HCT116 (cell line): Measurements from ENCODE around the gene PLAGL2. TPM values are rescaled to one million over a fixed set of nuclear protein-coding genes. Genes with fewer than 3 reads are reported as not detected.

Source experiments
- ATAC-seq: fragments of 200-7000 bp; cut with Tn5 transposase; 2 replicates; pipeline ENCODE4 v1.9.1; 2020; ENCODE audit warnings: mild to moderate bottlenecking, moderate library complexity
- BruUV-seq: library from RNA; stranded (reverse); fragments of 400-500 nt; replicated peaks from 2 replicates; lab custom pipeline; 2021; lab: Mats Ljungman, UMichigan
- CTCF ChIA-PET: fragments of 300-600 bp; sonication (Branson Sonifier 250); formaldehyde crosslinking; loops from one replicate; lab custom pipeline; 2021; ENCODE audit warnings: antibody characterized with exemption; lab: Charles Lee
- POLR2A ChIA-PET: fragments of 300-600, 350-600 bp; sonication (Branson Sonifier 250); formaldehyde crosslinking; loops from one replicate; lab custom pipeline; 2021; ENCODE audit warnings: antibody characterized with exemption; lab: Charles Lee
- RAD21 ChIA-PET, 2 experiments: fragments of 300-600 bp; sonication (Branson Sonifier 250); formaldehyde crosslinking; loops; one replicate each; lab custom pipeline; 2023; ENCODE audit warnings: low total read pairs in 2 of 2; ENCODE audit not compliant: uncharacterized antibody in 2 of 2, unreplicated experiment in 2 of 2, low non-redundant PET in 1 of 2; lab: Charles Lee
- DNase-seq: peaks from one replicate; pipeline ENCODE4 v3.0.0-alpha.2; 2010; ENCODE audit warnings: low read depth, low spot score
- H2AFZ ChIP-seq: fragments of 200-600 bp; shearing (Covaris generic), sonication (generic); 2 replicates; pipeline ENCODE4 v1.6.1; 2017; ENCODE audit warnings: low read depth, mixed run types, mixed read lengths, antibody characterized with exemption, low read length; ENCODE audit not compliant: poor library complexity, severe bottlenecking
- H3K27ac ChIP-seq: 2 replicates; pipeline ENCODE4 v1.5.1; 2012; ENCODE audit warnings: low read depth, low read length
- H3K27me3 ChIP-seq: fragments of 200-600 bp; sonication (generic); 2 replicates; pipeline ENCODE4 v1.6.1; 2016; ENCODE audit warnings: mixed run types, low read length, mixed read lengths; ENCODE audit not compliant: insufficient read depth
- H3K36me3 ChIP-seq, 2 experiments: fragments of 200-500 bp in 1 of 2; fragments of 200-600 bp in 1 of 2; sonication (Bioruptor generic) in 1 of 2; sonication (generic) in 1 of 2; 2 replicates each; pipeline versions ENCODE4 v1.5.1 to v1.6.1; 2014 to 2016; ENCODE audit warnings: low read length in 2 of 2, inconsistent platforms in 1 of 2, mixed read lengths in 1 of 2, mixed run types in 1 of 2; ENCODE audit not compliant: insufficient read depth in 2 of 2, control insufficient read depth in 1 of 2
- H3K4me1 ChIP-seq, 2 experiments: fragments of 200-600 bp in 1 of 2; sonication (generic) in 1 of 2; 2 replicates each; pipeline versions ENCODE4 v1.5.1 to v1.6.1; 2012 to 2017; ENCODE audit warnings: low read length in 2 of 2, inconsistent platforms in 1 of 2, mild to moderate bottlenecking in 1 of 2, mixed read lengths in 1 of 2, mixed run types in 1 of 2, moderate library complexity in 1 of 2; ENCODE audit not compliant: insufficient read depth in 2 of 2, control insufficient read depth in 1 of 2
- H3K4me2 ChIP-seq: fragments of 200-600 bp; sonication (generic); 2 replicates; pipeline ENCODE4 v1.6.1; 2017; ENCODE audit warnings: mixed run types, low read length, mixed read lengths
- H3K4me3 ChIP-seq, 2 experiments: fragments of 200-600 bp in 1 of 2; sonication (generic) in 1 of 2; replicated peaks in 1 of 2; 2 replicates each; pipeline ENCODE4 v1.5.1; 2011 to 2016; ENCODE audit warnings: low read length in 2 of 2, control low read depth in 1 of 2, low read depth in 1 of 2, mild to moderate bottlenecking in 1 of 2, mixed read lengths in 1 of 2, mixed run types in 1 of 2
- H3K79me2 ChIP-seq: fragments of 200-600 bp; sonication (generic); 2 replicates; pipeline ENCODE4 v1.6.1; 2017; ENCODE audit warnings: mild to moderate bottlenecking, mixed run types, low read length, moderate library complexity, mixed read lengths; ENCODE audit not compliant: insufficient read depth
- H3K9ac ChIP-seq: fragments of 200-600 bp; sonication (generic); 2 replicates; pipeline ENCODE4 v1.6.1; 2016; ENCODE audit warnings: low read length, mixed read lengths
- H3K9me2 ChIP-seq: fragments of 200-600 bp; sonication (generic), shearing (Covaris generic); 2 replicates; pipeline ENCODE4 v1.6.1; 2017; ENCODE audit warnings: mixed run types, mild to moderate bottlenecking, moderate library complexity; ENCODE audit not compliant: insufficient read depth
- H3K9me3 ChIP-seq, 2 experiments: fragments of 200-500 bp in 1 of 2; fragments of 200-600 bp in 1 of 2; sonication (Bioruptor generic) in 1 of 2; sonication (generic) in 1 of 2; 2 replicates each; pipeline ENCODE4 v1.6.1; 2014 to 2017; ENCODE audit warnings: low read length in 2 of 2, mixed read lengths in 2 of 2, inconsistent platforms in 1 of 2, low read depth in 1 of 2, mild to moderate bottlenecking in 1 of 2, mixed run types in 1 of 2, moderate library complexity in 1 of 2; ENCODE audit not compliant: control insufficient read depth in 1 of 2, insufficient read depth in 1 of 2
- H4K20me1 ChIP-seq: fragments of 200-600 bp; sonication (generic), shearing (Covaris generic); 2 replicates; pipeline ENCODE4 v1.6.1; 2017; ENCODE audit warnings: mixed run types, mild to moderate bottlenecking, moderate library complexity; ENCODE audit not compliant: insufficient read depth
- CBX3 ChIP-seq: IDR thresholded peaks from 2 replicates; pipeline ENCODE4 v1.6.1; 2012; ENCODE audit warnings: low read depth
- CEBPB ChIP-seq: IDR thresholded peaks from 2 replicates; pipeline ENCODE4 v1.6.1; 2012; ENCODE audit warnings: low read depth
- CTCF ChIP-seq, 3 experiments: fragments of 200-600 bp in 1 of 3; sonication (generic) in 1 of 3; IDR thresholded peaks in 2 of 3; conservative IDR thresholded peaks in 1 of 3; 2 replicates each; pipeline ENCODE4 v1.5.1; 2012 to 2017; ENCODE audit warnings: low read depth in 2 of 3, low read length in 2 of 3, antibody characterized with exemption in 1 of 3, borderline replicate concordance in 1 of 3, control low read depth in 1 of 3, mild to moderate bottlenecking in 1 of 3, mixed read lengths in 1 of 3, mixed run types in 1 of 3, moderate library complexity in 1 of 3; ENCODE audit not compliant: insufficient read depth in 1 of 3
- EGR1 ChIP-seq: IDR thresholded peaks from 2 replicates; pipeline ENCODE4 v1.6.1; 2012; ENCODE audit warnings: low read depth
- EZH2 ChIP-seq: fragments of 200-600 bp; sonication (generic); IDR thresholded peaks from 2 replicates; pipeline ENCODE4 v1.6.1; 2017; ENCODE audit warnings: antibody characterized with exemption, mixed run types
- EZH2phosphoT487 ChIP-seq: fragments of 200-600 bp; IDR thresholded peaks from 2 replicates; pipeline ENCODE4 v1.6.1; 2018; ENCODE audit warnings: antibody characterized with exemption, borderline replicate concordance
- FOSL1 ChIP-seq: IDR thresholded peaks from 2 replicates; pipeline ENCODE4 v1.6.1; 2012; ENCODE audit warnings: low read depth
- POLR2A ChIP-seq: IDR thresholded peaks from 2 replicates; pipeline ENCODE4 v1.7.0; 2011; ENCODE audit warnings: borderline replicate concordance; ENCODE audit not compliant: insufficient read depth, insufficient read length; ENCODE audit errors: extremely low read depth
- POLR2AphosphoS5 ChIP-seq: IDR thresholded peaks from 2 replicates; pipeline ENCODE4 v1.6.1; 2011; ENCODE audit warnings: mild to moderate bottlenecking, low read depth, low read length, moderate library complexity
- RAD21 ChIP-seq: IDR thresholded peaks from 2 replicates; pipeline ENCODE4 v1.6.1; 2012; ENCODE audit warnings: low read depth, mild to moderate bottlenecking
- REST ChIP-seq: IDR thresholded peaks from 2 replicates; pipeline ENCODE4 v1.6.1; 2012; ENCODE audit warnings: low read depth
- SRF ChIP-seq: IDR thresholded peaks from 2 replicates; pipeline ENCODE4 v1.6.1; 2012; ENCODE audit warnings: low read depth
- TCF7L2 ChIP-seq: IDR thresholded peaks from 2 replicates; pipeline ENCODE4 v1.7.0; 2011; ENCODE audit warnings: borderline replicate concordance, inconsistent platforms; ENCODE audit not compliant: insufficient read depth, insufficient read length; ENCODE audit errors: extremely low read depth
- ZFX ChIP-seq: fragments of 450-650 bp; IDR thresholded peaks from 2 replicates; pipeline ENCODE4 v1.6.1; 2017
- intact Hi-C: fragments of 100-400 bp; cut with micrococcal nuclease; formaldehyde crosslinking; loops from 2 replicates; pipeline ENCODE4 v1.10.0; 2022
- total RNA-seq: library from RNA; stranded (reverse); gene quantifications from one replicate; pipeline ENCODE4 v1.2.1, GENCODE V29; 2021; ENCODE audit not compliant: unreplicated experiment
- TF ChIP-seq, protein P1 (sequence below): IDR thresholded peaks from 2 replicates; pipeline ENCODE4 v1.6.1; 2012

Gene PLAGL2
- total RNA-seq, 1 experiment from 2014 or later: 18.3 TPM

GRCh38 chr20:32188376-32189122 lies 19.0 kb downstream of the PLAGL2 start (continued):
- no peak for TF ChIP-seq TCF7L2

DNA sequence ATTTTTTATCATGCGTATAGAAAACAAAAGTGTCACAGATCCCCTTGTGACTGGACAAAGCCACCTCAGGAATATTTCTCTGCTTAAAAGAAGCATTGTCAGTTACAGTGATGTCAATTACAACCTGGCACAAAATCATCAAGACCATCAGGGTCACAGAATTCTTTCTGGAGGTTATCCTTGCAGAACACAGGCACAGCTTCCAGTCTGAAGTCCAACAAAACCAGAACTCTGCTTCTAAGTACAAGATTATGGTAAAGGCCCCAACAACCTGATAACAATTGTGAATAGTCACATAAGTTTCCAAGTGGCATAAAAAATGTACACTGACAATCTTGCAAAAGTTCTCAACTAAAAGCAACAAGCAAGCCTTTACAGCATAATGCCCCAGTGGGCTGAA lies 21.0 kb downstream of the PLAGL2 start:
- H3K9me3 ChIP-seq: no peaks in the 10 kb centered on the region
- H3K9ac ChIP-seq: no peak overlapping the region
- DNase-seq: no peak
- H3K4me2 ChIP-seq: no peak overlapping the region
- H3K27ac ChIP-seq: no peak overlapping the region
- H4K20me1 ChIP-seq: no peaks in the 10 kb centered on the region
- H3K27me3 ChIP-seq: no peaks in the 10 kb centered on the region
- H3K4me1 ChIP-seq: no peaks in the 10 kb centered on the region
- no peak for TF ChIP-seq CEBPB
- TF ChIP-seq EGR1: no peak
- no peak for TF ChIP-seq CBX3
- TF ChIP-seq, protein P1, sequence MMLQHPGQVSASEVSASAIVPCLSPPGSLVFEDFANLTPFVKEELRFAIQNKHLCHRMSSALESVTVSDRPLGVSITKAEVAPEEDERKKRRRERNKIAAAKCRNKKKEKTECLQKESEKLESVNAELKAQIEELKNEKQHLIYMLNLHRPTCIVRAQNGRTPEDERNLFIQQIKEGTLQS: no peak
- TF ChIP-seq EZH2phosphoT487: no peak
- no peak for TF ChIP-seq POLR2A
- no peak for TF ChIP-seq POLR2AphosphoS5
- no peak for TF ChIP-seq TCF7L2
- no peak for TF ChIP-seq CTCF (IDR thresholded peaks at IDR 0.05 in 2 of 3, conservative IDR thresholded peaks at IDR 0.05 in 1 of 3; ENCODE audit: borderline replicate concordance in 1 of 3, insufficient read depth in 1 of 3, low read depth in 2 of 3, low read length in 2 of 3)
- no peak for TF ChIP-seq SRF
- TF ChIP-seq ZFX: no peak
- TF ChIP-seq RAD21: no peak
- TF ChIP-seq FOSL1: no peak
- TF ChIP-seq REST: no peak
- TF ChIP-seq EZH2: no peak
- H3K4me3 ChIP-seq: no peak overlapping the region
- ATAC-seq: no peak
- BruUV-seq: no TSS peak
- H3K79me2 ChIP-seq: no peaks in the 10 kb centered on the region
- ChIA-PET RAD21 (no interaction called here), CTCF (no interaction called here), POLR2A (no interaction called here)
- H3K9me2 ChIP-seq: no peaks in the 10 kb centered on the region
- intact Hi-C loops: no loop called here
- no peak overlapping the region for H2AFZ ChIP-seq
- 0 out of 4 replicates have a peak, but pooled peaks cover 0 to under 1% of the 10 kb centered on the region in 2 experiments for H3K36me3 ChIP-seq
